T-helper 9 cell (primary cell): ENCODE results near the gene EVC2.

Source experiments
- DNase-seq: peaks from one replicate; pipeline ENCODE4 v3.0.0-alpha.2; 2020
- total RNA-seq, 2 donors: gene quantifications; one replicate each; lab custom pipeline; 2026; lab: John Stamatoyannopoulos, UW

Gene EVC2
- 2.9 to 6.6 reads per million in 2 donors for total RNA-seq

- no peak for DNase-seq
Measured at GRCh38 chr4:5708449-5709206, at the start of gene EVC2. TSS of gene EVC2 (minus strand) at chr4:5708559. CDS start at chr4:5708513, 46 bp downstream.

- no peak for DNase-seq
Measured at GRCh38 chr4:5757954-5758353, 49.6 kb upstream of the EVC2 start.

DNA sequence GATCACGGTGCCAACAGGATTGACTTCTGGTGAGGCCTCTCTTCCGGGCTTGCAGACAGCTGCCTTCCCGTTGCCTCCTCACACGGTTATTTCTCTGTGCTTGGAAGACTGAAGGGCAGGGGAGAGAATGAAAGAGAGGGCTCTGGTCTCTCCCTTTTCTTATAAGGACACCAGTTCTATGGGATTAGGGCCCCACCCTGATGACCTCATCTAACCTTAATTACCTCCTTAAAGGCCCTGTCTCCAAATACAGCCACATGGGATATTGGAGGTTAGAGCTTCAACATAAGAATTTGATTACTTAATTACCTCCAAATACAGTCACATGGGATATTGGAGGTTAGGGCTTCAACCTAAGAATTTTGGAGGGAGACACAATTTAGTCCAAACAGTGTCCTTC is 49.2 kb upstream of the EVC2 start:
- DNase-seq: no peak

DNA sequence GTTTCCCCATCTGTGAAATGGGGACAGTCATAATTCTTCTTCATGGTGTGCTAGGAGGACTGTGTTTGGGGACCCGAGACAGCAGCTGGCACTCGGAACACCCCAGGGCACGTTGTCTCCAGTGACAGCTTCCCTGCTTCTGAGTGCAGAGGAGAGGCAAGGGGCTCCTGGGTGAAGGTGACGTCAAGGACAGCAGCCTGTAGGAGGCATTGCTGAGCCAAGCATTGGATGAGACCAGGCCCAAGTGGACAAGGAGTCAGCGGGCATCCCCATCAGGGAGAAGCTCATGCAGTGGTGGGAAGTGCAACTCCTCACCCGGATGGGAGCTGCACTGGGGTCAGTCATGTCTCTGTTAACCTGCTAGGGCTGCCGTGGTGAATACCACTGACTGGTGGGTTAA is 48.7 kb upstream of the EVC2 start:
- no peak for DNase-seq

DNA sequence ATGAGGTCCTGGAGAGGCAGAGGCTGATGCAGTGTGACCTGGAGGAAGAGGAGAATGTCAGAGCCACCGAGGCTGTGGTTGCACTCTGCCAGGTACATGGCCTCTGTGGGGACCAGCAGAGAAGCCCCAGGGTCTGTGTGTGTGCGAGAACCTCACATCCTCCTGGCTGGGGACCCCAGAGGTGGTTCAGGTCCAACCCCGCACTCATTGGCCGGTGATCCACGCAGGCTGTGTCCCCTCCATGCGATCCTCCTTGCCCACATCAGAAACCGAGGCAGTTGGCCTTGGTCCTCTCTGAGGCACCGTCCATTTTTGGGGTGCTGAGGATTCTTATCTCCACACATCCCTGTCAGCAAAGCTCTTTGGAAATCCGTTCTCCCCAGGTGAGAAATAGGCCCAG is 47.9 kb upstream of the EVC2 start:
- DNase-seq: no peak

DNA sequence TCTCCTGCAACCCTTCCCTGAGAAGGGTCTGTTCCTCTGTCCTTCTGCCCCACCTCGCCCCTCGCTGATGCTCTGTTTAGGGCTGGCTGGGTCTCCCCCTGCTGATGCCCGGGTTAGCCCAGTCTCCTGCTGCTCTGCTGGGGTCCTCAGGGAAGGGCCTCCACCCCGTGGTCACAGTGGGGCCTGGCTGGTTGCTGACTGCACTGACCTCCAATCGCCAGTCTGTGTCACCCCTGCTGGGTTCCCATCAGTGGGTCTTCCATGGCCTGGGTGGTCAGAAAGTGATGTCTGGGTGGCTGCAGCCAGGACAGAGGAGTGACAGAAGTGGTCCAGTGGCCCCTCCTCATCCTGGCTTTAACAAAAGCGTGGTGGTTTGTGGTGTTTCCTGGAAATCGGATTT is 47.3 kb upstream of the EVC2 start:
- no peak for DNase-seq

- DNase-seq: no peak
Measured at GRCh38 chr4:5755161-5755560, 46.8 kb upstream of the EVC2 start.

DNA sequence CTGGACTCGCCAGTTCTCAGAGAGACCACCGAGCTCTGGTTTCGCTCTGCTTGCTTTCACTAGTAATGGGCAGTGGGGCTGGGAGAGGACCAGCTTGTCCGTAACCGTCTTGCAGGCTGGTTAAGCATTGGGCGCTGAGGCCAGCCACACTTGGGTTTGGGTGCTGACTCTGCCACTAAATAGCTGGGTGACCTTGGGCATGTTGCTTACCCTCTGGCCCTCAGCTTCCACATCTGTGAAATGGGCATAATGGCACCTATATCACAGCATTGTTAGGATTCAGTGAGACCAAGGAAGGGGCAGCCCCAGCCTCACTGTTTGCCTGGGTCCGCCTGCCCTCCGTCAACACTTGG is 46.1 kb upstream of the EVC2 start:
- no peak for DNase-seq

GRCh38 chr4:5753766-5754528 is 45.6 kb upstream of the EVC2 start:
- DNase-seq: no peak

- DNase-seq: no peak
Measured at GRCh38 chr4:5753366-5753765, 45.0 kb upstream of the EVC2 start.

- DNase-seq: no peak
Measured at GRCh38 chr4:5752376-5753184, 44.2 kb upstream of the EVC2 start.

GRCh38 chr4:5751666-5752375 is 43.5 kb upstream of the EVC2 start:
- no peak for DNase-seq

DNA sequence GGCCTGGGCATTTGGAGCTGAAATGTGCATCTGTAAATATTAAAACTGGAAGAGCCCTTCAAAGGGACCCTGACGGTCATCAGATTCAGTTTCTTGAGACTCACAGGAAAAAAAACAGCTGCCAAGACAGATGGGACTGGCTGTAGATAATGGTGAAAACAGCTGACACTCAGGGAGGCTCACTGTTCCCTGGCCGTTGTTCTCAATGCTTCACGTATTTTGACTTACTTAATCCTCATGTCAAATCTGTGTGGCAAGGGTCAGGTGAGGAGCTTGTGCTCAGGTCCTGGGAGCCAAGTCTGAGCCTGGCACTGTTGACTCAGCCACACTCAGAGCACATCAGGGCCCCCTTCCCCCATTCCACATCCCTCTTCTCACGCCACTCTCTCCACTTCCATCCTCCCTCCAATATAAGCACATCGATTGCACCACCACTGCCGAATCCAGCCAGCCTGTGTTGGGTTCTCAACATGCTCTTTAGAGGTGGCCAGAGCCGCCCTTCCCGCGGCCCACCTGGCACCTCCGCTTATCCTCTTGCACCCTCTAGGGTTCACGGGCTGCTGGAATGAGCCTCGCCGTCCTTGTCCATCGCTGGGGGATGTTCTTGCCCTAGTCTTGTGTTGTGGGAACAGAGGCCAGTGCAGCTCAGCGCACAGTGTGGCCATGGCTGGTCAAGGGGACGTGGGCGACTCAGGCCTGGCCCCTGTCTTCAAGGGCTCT is 42.7 kb upstream of the EVC2 start:
- no peak for DNase-seq

DNA sequence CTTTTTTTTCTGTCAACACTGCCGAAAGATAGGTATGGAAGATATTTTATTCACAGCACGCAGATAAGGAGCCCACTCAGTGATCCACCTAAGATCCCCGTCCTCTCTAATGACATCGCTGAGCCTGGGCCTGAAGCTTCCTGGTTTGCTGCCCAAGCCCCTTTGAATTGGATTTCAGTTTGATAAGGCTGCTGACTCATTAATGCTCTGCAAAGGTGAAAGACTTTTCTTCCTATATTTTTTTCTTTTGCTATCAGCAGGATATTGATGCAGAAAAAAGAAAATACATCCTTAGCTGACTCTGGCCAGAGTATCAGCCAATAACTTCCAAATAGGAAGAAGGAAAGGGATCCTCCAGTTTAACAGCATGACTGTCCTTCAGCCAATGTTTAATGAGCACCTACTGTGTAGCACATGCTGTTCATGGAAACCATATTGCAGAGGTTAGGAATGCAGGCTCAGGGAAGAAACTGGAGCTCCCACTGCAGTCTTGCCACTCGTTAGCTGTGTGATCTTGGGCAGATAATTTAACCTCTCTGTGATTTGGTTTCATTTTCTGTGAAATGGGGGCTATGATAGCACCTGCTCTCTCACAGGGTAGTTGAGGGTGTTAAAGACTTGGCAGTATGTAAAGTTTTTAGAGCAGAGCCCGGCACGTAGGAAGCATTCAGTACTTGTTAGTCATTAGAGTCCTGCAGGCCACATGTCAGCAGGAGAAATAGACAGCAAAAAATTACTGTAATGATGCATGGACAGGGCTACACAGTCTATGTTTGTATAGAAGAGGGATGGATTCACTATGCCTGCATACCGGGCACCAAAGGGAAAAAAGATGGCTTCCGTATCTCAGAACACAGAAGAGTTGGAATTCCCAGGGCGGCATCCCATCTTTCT is 41.9 kb upstream of the EVC2 start:
- DNase-seq: no peak

- no peak for DNase-seq
Measured at GRCh38 chr4:5749568-5749967, 41.2 kb upstream of the EVC2 start.

DNA sequence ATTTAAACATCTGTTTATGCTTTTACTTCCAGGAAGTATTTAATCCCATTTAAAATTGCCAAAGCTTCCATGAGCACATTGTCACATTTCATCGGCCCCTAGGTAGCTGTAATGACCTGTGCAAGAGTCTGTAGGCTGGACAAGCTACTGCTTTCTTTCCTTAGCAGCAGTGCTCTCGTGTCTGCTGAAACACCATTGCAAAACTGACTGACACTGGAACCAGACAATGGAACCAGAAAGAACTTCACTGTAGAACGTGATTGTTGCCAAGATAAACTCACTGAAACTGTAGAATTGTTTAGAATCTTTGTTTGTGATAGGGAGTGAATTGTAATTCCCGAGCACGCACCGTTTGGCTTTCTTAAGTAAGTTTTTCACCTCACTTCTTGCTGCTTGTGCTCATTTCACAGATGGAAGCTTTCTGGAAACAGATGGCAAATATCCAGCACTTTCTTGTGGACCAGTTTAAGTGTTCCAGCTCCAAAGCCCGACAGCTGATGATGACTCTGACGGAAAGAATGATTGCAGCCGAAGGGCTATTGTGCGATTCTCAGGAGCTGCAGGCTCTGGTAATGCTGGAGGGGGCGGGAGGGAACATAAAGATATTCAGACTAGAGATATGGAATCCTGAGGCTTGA is 39.5 kb upstream of the EVC2 start:
- no peak for DNase-seq

GRCh38 chr4:5746829-5747737 is 38.7 kb upstream of the EVC2 start:
- no peak for DNase-seq

DNA sequence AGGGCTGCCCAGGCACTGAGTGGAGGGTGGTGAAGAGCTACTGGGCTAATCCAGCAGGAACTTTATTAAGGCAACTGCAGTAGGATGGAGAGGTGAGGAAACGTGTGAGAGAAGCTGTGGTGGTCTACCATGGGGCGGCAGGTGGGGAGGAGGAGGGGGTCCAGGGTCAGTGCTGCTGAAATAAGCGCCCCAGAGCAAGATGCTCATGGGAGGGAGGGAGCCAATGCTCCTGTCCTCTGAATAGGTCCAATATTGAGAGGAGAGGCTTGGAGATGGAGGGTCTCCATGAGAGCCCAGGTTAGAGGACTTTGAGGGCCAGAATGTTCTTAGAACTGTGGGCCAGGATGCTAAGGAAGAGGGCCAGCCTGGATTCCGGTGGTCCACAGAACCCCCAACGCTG is 37.9 kb upstream of the EVC2 start:
- no peak for DNase-seq

DNA sequence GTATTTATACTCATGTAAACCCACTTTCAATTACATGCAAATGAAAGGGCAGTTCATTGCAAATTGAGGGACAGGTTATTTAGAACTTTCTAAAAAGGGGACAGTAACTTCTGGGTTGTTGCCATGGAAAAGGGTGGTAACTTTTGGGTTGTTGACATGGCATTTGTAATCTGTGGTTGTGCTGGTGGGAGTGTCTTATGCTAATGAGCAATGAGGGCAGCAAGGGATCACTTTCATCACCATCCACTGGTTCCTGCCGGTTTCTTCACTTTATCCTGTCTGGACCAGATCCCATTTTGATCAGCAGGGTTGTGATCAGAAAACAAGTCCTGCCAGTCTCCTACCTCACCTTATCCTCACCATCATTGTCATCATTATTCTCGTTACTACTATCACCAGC is 34.6 kb upstream of the EVC2 start:
- no peak for DNase-seq

DNA sequence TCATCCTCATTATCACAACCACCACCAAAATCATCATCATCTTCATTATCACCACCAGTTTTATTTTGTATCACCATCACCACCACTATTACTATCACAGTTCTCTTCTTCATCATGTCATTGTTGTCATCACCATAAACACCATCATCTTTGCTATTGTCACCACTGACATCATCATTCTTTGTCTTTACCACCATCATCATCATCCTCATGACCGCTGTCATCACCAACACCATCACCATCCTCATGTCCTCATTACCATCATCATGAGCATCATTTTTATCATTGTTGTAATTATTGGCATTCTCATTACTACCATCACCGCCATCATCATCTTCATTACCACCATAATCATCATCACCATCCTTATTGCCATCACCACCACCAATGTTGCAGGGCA is 34.0 kb upstream of the EVC2 start:
- DNase-seq: no peak
